Activated T-helper 17 cell treated with anti-CD3 and anti-CD28 coated beads, Interleukin-2, amount 50 U/mL, for 72 hours (primary cell): ENCODE data around the gene CALHM3. TPM values are rescaled to one million over a fixed set of nuclear protein-coding genes. Genes with fewer than 3 reads are reported as not detected.
A peak's percentile ranks its signal among the peaks of the same experiment; 100 is the strongest.
"Not testable (repeated sequence)": the region's sequence is repeated elsewhere in the genome, so short reads cannot be mapped to it uniquely, and the experiment has no call there.

Experiments
- ATAC-seq: fragments of 150-1000 bp; cut with Tn5 transposase; replicated peaks from 2 replicates; pipeline ENCODE4 v1.10.0; 2021; ENCODE audit warnings: mild to moderate bottlenecking, moderate library complexity
- H3K27ac Mint-ChIP-seq: one replicate; pipeline ENCODE4 v1.8.0; 2022; ENCODE audit warnings: mixed read lengths
- H3K27me3 Mint-ChIP-seq: one replicate; pipeline ENCODE4 v1.8.0; 2022; ENCODE audit warnings: mixed read lengths
- H3K36me3 Mint-ChIP-seq: one replicate; pipeline ENCODE4 v1.8.0; 2022; ENCODE audit warnings: low read depth, mild to moderate bottlenecking, mixed read lengths
- H3K4me1 Mint-ChIP-seq: one replicate; pipeline ENCODE4 v1.8.0; 2022; ENCODE audit warnings: mixed read lengths
- H3K4me3 Mint-ChIP-seq: one replicate; pipeline ENCODE4 v1.8.0; 2022; ENCODE audit warnings: mild to moderate bottlenecking, mixed read lengths
- H3K9me3 Mint-ChIP-seq: one replicate; pipeline ENCODE4 v1.8.0; 2022; ENCODE audit warnings: mixed read lengths
- total RNA-seq, 2 donors: library from RNA; stranded (reverse); gene quantifications; one replicate each; pipeline ENCODE4 v1.2.3, GENCODE V29; 2022

Gene CALHM3
- total RNA-seq, 2 donors from 2014 or later, result not detected

GRCh38 chr10:103510046-103510685 is 31.1 kb upstream of the CALHM3 start:
- Mint-ChIP-seq H3K9me3 (no peaks in the 10 kb centered on the region), H3K27me3 (peaks cover 4% of the 10 kb centered on the region), H3K4me3 (no peak overlapping the region), H3K4me1 (no peaks in the 10 kb centered on the region), H3K27ac (no peak overlapping the region), H3K36me3 (no peaks in the 10 kb centered on the region)
- ATAC-seq, result no peak

- no peaks in the 10 kb centered on the region for H3K9me3 Mint-ChIP-seq
- ATAC-seq, result no peak
- no peak overlapping the region for H3K27ac Mint-ChIP-seq
- H3K4me3 Mint-ChIP-seq, result no peak overlapping the region
- H3K27me3 Mint-ChIP-seq, result peaks cover 9% of the 10 kb centered on the region
- H3K4me1 Mint-ChIP-seq, result peaks cover 11% of the 10 kb centered on the region
- H3K36me3 Mint-ChIP-seq, result no peaks in the 10 kb centered on the region
These were observed 28.5 kb upstream of the CALHM3 start for GRCh38 chr10:103507235-103508191.

- Mint-ChIP-seq H3K36me3 (no peaks in the 10 kb centered on the region), H3K4me3 (no peak overlapping the region), H3K9me3 (no peaks in the 10 kb centered on the region), H3K27ac (no peak overlapping the region), H3K27me3 (peaks cover 10% of the 10 kb centered on the region), H3K4me1 (peaks cover 11% of the 10 kb centered on the region)
- no peak for ATAC-seq
These were observed 27.0 kb upstream of the CALHM3 start for GRCh38 chr10:103506061-103506460.

GRCh38 chr10:103504181-103504783 is 25.2 kb upstream of the CALHM3 start:
- peak overlapping the region; percentile 29 for H3K27ac Mint-ChIP-seq
- H3K4me3 Mint-ChIP-seq, result peak overlapping the region; percentile 1
- ATAC-seq, result peak; percentile 93
- peaks cover 16% of the 10 kb centered on the region for H3K4me1 Mint-ChIP-seq
- H3K9me3 Mint-ChIP-seq, result no peaks in the 10 kb centered on the region
- no peaks in the 10 kb centered on the region for H3K36me3 Mint-ChIP-seq
- peaks cover 18% of the 10 kb centered on the region for H3K27me3 Mint-ChIP-seq

- H3K4me1 Mint-ChIP-seq, result peaks cover 16% of the 10 kb centered on the region
These were observed 24.7 kb upstream of the CALHM3 start for GRCh38 chr10:103503777-103504176.

GRCh38 chr10:103502849-103503660 is 24.0 kb upstream of the CALHM3 start:
- no peak for ATAC-seq
- Mint-ChIP-seq H3K36me3 (no peaks in the 10 kb centered on the region), H3K27ac (no peak overlapping the region), H3K27me3 (peaks cover 23% of the 10 kb centered on the region), H3K4me1 (peaks cover 16% of the 10 kb centered on the region), H3K4me3 (no peak overlapping the region), H3K9me3 (no peaks in the 10 kb centered on the region)

More at GRCh38 chr10:103503777-103504176, 24.7 kb upstream of the CALHM3 start:
- H3K27ac Mint-ChIP-seq, result peak overlapping the region; percentile 29
- H3K36me3 Mint-ChIP-seq, ATAC-seq, H3K9me3 Mint-ChIP-seq: not testable (repeated sequence)
- H3K27me3 Mint-ChIP-seq, result peaks cover 19% of the 10 kb centered on the region
- peak overlapping the region; percentile 1 for H3K4me3 Mint-ChIP-seq

- Mint-ChIP-seq H3K4me1 (peaks cover 16% of the 10 kb centered on the region), H3K9me3 (no peaks in the 10 kb centered on the region), H3K27ac (no peak overlapping the region), H3K36me3 (no peaks in the 10 kb centered on the region), H3K4me3 (no peak overlapping the region), H3K27me3 (peaks cover 32% of the 10 kb centered on the region)
- ATAC-seq, result no peak
These were observed 22.1 kb upstream of the CALHM3 start for GRCh38 chr10:103501186-103501585.

GRCh38 chr10:103500481-103500880 is 21.4 kb upstream of the CALHM3 start:
- no peak for ATAC-seq
- Mint-ChIP-seq H3K27me3 (peaks cover 35% of the 10 kb centered on the region), H3K9me3 (no peaks in the 10 kb centered on the region), H3K27ac (no peak overlapping the region), H3K4me3 (no peak overlapping the region), H3K4me1 (peaks cover 16% of the 10 kb centered on the region), H3K36me3 (no peaks in the 10 kb centered on the region)

GRCh38 chr10:103499881-103500280 is 20.8 kb upstream of the CALHM3 start:
- Mint-ChIP-seq H3K9me3 (no peaks in the 10 kb centered on the region), H3K36me3 (no peaks in the 10 kb centered on the region), H3K4me1 (peaks cover 16% of the 10 kb centered on the region), H3K27ac (no peak overlapping the region), H3K27me3 (peaks cover 41% of the 10 kb centered on the region), H3K4me3 (no peak overlapping the region)
- no peak for ATAC-seq

- no peak for ATAC-seq
- Mint-ChIP-seq H3K36me3 (no peaks in the 10 kb centered on the region), H3K27me3 (peaks cover 45% of the 10 kb centered on the region), H3K4me3 (no peak overlapping the region), H3K9me3 (no peaks in the 10 kb centered on the region), H3K4me1 (peaks cover 12% of the 10 kb centered on the region), H3K27ac (no peak overlapping the region)
These were observed 20.0 kb upstream of the CALHM3 start for GRCh38 chr10:103498936-103499638.

GRCh38 chr10:103497161-103497915 is 18.3 kb upstream of the CALHM3 start:
- Mint-ChIP-seq H3K27ac (no peak overlapping the region), H3K36me3 (no peaks in the 10 kb centered on the region), H3K27me3 (peaks cover 47% of the 10 kb centered on the region), H3K4me3 (no peak overlapping the region), H3K4me1 (peaks cover 5% of the 10 kb centered on the region), H3K9me3 (no peaks in the 10 kb centered on the region)
- ATAC-seq, result no peak

- no peaks in the 10 kb centered on the region for H3K9me3 Mint-ChIP-seq
- no peak overlapping the region for H3K27ac Mint-ChIP-seq
- no peaks in the 10 kb centered on the region for H3K4me1 Mint-ChIP-seq
- peaks cover 48% of the 10 kb centered on the region for H3K27me3 Mint-ChIP-seq
- H3K4me3 Mint-ChIP-seq, result peak overlapping the region; percentile 55
- no peaks in the 10 kb centered on the region for H3K36me3 Mint-ChIP-seq
- no peak for ATAC-seq
These were observed 16.3 kb upstream of the CALHM3 start for GRCh38 chr10:103495321-103495720.
